Stimulated activated CD4-positive, alpha-beta T cell treated with anti-CD3 and anti-CD28 coated beads, Interleukin-15, amount 100 ng/mL, for 1 hour (primary cell): ENCODE results near the gene DHRS7B.
"Not testable (repeated sequence)": the region's sequence is repeated elsewhere in the genome, so short reads cannot be mapped to it uniquely, and the experiment has no call there.

Experiments
- DNase-seq, 2 donors: peaks; one replicate each; pipeline ENCODE4 v3.0.0-alpha.2; 2020; ENCODE audit warnings: low read depth in 1 of 2, low spot score in 1 of 2

DHRS7B gene

DNA sequence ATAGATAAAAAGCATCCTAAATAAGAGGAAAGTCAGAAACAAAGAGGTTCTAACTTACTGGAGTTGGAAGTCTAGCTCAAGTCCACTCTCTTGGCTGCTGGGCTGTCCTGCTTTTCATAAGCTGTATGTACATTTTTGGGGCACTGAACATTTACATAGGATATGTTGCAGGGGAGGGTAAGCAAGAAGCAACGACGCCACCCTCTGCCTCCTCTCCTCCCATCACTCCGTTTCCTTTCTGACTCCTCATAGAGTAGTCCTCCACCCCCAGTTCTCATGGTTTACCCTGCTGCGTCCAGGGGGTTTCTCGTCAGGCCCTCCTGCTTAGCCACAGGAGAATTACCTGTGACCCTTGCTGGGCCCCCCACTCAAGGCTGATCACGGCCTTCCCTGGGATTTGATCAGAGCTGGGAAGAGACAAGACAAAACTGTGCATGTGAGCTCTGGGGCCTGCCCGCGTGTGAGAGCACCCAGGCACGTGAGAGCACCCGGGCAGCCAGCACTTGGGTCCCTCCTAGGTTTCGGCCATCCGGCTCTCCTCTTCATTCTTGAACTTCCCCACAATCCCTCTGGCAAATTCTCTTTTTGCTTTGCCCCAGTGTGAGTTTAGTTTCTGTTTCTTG lies 50.1 kb downstream of the DHRS7B start:
- DNase-seq, result no peak

DNA sequence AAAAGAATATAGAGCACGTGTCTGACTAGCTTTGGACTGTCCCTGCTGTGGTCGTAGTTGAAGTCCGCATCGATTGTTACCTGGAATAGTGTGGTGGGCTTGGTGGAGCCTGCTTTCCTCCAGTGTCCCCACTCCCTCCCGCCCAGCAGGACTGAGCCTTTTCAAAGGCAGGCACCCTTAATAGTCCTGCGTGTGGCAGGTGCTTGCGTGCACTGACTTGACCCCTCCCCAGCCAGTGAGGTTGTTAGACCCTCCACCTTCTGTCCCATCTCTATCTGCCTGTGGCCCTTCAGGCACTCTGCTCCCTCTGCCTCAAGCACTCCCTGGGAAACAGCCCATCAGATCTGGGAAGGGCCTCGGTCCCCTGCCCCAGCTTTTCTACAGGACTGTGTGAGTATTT lies 50.6 kb downstream of the DHRS7B start:
- DNase-seq, result no peak

DNA sequence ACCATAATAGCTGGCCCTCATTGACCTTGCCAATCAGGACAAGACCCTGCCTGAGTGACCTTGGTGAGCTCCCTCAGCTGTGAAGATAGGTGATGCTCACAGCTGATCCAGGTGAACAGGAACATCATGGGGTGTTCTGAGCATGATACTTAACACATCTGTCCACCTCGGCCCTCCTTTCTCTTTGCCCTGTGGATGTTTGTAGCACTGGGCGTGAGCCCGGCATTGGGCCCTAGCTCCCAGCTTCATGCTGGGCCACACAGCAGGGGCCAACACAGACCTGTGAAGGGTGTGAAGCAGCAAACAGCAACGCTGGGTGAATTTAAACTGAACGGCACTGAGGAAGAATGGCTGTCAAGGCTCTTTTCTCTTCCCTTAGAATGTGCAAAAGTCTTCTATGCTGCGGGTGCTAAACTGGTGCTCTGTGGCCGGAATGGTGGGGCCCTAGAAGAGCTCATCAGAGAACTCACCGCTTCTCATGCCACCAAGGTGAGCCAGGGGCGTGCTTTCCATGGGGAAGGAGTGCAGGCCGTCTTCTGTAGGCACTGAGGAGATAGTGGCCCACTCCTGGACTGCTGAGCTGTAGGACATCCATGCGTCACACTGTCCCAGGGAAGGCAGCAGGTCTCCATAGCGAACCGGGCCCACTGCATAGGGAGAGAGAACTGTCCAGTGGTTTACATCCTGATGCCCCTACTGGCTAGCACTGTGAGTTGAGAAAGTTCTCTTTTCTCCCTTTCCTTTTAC lies 51.3 kb downstream of the DHRS7B start:
- no peak for DNase-seq

DNA sequence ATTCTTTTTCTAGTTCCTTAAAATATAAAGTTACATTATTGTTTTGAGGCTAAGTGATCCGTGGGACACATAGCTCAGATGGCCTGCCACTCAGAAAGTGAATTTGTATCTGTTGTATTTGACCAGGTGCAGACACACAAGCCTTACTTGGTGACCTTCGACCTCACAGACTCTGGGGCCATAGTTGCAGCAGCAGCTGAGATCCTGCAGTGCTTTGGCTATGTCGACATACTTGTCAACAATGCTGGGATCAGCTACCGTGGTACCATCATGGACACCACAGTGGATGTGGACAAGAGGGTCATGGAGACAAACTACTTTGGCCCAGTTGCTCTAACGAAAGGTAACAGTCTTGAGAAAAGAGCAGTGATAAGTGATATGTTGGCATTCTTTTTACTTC lies 56.7 kb downstream of the DHRS7B start:
- no peak for DNase-seq

DNA sequence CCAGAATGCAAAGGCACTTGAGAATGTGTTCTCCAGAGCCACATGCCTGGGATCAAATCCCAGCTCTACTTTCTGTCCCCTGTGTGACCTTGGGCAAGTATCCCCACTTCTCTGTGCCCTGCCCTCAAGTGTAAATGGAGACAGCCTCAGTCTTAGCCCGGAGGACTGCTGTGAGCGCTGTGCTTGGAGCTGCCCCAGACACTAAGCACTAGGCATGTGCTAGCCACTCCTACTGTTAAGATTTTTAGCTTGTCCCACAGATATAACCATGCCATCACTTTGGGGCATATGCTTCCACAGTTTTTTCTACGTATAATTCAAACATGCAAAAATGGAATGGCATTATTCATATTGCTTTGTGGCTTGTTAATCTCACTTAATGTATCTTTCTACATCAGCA lies 57.8 kb downstream of the DHRS7B start:
- no peak for DNase-seq

DNA sequence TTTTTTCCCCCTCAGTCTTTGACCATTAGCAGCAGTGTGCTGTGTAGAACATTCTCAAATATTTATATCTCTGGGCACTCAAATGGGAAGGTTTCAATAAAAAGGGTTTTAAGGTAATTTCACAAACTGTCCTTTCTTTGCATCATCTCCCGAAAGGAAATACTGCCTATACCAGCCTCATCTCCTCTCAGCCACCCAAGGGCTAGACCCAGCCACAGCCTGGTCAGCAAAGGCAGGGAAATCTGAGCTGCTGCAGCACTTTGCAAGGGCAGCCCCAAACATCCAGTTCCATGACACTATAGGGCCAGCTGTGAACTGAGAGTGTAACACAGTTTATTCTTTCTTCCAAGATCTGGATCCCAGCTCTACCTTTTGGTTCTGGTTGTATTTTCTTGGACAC lies 58.3 kb downstream of the DHRS7B start:
- DNase-seq, result no peak

DNA sequence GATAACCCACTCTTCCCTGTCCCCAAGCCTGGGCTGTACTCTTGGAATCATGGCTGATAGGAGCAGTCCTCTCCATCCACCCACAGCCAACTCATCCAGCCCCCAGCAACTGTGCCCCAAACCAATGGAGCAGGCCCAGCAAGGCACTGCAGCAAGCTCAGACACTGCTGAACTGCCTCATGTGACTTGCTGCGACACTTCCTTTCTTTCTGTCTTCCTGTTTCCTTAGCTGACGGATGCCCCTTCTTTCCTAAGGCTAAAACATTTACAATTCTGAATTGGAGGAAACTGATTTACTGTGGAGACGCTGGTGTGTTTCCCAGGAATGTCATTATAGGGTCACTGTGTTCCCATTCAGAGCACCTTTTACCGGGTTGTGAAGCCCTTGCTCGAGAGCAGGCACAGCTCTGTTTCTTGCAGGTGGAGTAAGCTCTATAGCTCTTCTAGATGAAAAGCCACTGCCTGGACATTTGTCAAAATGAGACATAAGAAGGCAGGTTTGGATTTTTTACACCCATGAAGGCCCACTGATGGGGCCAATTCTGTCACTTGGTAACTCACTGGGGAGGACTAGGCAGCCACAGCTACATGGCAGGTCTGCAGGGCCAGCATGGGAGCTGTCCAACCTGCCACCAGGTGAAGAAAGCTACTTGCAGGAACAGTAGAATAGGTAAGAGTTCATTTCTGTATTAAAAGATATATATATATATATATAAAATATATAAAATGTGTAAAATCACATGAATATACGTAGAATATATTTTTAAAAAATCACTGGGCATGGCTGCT lies 59.8 kb downstream of the DHRS7B start:
- no peak for DNase-seq

DNA sequence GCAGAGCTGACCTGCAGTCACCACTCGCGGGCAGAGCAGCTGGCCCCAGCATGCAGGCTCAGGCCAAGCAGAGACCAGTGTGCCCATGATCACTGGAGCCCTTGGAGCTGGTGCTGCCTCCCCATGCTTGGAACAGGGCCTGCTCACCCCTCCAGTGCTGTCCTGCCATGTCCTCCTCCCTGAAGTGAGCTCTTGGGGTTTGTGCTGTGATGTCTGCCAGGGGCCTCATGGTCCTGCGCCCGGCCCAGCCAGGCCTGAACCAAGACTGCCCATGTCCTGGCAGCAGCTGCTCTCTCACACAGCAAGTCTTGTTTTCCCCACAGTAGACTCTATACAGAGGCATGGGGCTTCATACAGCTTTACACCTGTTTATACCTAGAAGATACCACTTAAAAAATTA lies 62.6 kb downstream of the DHRS7B start:
- DNase-seq, result no peak

DNA sequence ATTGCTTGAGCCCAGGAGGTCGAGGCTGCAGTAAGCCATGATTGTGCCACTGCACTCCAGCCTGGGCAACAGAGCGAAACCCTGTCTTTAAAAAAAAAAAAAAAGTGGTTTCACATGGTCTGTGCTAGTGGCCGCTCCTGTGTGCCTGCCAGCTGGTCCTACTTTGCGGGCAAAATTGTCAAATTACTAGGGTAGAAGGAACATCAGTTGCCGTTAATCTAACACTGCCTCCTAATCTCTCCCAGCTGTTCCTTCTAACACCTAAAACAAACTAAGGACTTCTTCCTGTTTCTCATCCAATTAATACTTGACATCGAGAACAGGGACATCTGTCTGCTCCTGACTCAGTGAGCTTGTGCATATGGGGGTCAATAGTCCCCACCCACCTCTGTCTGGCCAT lies 63.3 kb downstream of the DHRS7B start:
- no peak for DNase-seq

DNA sequence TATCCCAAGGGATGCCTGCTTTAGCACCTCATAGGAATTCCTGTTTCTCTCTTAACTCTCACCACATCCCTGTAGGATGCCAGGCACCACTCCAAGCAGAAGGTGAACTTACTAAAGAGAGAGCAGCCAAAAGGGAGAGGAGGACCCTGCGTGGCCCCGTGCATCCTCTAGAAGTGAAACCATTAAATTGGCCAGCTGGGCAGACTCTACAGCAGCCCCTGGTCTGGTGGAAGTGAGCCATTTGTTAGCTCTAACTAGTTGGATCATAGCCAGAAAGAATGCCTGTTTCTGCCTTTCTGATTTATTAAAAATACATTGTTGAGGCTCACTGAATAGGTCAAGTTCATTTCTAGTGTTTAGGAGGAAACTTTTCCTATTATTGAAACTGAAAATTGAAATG lies 64.9 kb downstream of the DHRS7B start:
- DNase-seq, result no peak

DNA sequence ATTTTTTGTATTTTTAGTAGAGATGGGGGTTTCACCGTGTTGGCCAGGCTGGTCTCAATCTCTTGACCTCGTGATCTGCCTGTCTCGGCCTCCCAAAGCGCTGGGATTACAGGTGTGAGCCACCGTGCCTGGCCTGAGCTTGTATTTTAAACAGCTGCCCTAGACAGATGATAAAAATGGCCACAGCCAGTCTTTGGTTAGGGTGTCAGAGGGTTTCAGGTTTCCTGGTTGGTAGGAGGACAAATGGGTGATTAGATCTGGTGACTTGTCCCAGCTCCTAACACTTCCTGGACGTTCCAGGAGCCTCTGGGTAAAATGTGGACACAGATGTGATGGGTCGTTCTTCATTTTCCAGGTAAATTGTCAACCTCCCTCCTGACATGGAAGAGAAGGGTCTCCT lies 65.7 kb downstream of the DHRS7B start:
- DNase-seq, result not testable (repeated sequence)

DNA sequence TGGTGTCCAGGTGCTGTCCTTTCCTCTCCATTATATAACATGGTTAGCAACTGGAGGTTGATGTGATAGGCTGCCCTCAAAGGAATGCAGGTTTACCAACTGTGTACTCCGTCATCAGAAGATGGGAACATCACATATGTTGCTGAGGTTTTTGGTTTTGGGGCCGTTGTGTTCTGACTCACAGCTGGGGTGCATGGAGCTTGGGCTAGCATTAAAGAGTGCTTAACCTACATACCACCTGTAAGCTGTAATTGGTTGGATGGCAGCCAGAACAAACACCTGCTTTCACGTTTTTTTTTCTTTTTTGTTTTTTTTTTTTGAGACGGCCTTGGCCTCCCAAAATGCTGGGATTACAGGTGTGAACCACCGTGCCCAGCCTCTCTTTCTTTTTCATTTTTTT lies 66.3 kb downstream of the DHRS7B start:
- no peak for DNase-seq

DNA sequence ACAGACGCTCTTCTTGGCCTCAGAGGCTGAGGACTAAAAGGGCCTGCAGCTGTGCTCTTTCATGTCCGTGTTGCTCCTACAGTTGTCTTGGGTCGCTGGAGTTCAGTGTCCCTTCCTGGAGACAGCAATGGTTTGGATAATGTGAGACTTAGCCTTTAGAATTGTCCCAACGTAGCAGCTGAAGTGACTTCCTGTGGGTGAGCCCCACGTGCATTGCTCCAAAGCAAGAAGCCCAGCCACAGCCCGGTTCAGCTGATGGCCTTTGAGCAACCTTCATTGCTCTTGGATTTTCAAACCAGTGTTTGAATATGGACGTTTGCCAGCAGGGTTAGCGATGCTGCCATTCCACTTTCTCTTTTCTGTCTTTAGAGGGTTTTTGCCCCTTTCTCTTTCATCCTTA lies 67.5 kb downstream of the DHRS7B start:
- no peak for DNase-seq

DNA sequence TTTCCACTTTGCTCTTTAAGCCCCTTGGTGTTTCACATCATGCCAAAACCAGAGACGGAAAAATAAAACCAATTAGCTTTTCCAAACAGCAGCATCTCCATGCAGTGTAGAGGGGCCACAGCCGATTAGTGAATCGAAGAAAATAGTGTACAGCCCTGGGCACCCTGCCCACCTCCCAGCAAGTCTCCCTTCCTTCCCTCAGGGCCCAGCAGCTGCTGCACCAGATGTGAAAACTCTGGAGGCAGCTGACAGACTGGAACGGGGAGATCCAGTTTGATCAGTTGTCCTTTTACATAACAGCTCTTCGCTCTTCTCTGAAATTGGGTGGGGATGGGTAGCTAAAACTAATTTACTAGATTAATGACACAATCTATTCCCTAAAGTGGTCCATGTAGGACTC lies 67.9 kb downstream of the DHRS7B start:
- DNase-seq, result no peak

DNA sequence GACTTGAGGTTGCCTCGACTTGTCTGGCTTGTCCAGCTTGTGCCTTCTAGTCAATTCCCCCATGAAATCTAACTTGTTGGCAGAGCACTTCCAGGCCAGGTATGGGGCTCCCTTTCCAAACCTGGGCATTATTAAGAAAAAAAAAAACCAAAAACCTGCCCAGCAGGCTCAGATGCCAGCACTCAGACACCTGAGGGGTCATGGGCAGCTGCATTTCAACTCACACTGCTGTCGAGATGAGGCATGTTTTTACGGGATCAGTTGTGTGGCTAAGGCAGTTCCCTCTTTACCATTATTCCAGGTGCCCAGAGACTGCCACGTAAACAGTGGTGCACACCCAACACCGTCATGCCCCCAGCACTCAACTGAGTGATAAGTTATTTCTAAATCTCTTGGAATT lies 69.4 kb downstream of the DHRS7B start:
- no peak for DNase-seq

DNA sequence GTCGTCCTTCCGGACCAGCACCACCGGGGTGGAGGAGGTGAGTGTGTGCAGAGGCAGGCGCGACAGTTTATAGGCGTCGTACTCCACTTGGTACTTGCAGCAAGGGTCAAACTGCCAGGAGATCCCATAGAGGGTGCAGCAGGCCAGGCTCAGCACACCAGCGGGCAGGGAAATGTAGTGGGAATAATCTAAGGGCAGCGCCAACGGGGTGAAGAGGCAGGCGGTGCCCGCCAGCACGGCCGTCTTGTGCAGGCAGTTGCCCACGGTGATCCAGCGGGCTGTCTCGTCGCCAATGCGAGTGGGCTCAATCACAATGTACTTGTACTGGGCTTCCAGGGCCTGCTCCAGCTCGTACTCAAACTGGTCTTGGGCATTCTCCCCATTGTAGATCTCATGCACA lies 71.6 kb downstream of the DHRS7B start:
- no peak for DNase-seq

DNA sequence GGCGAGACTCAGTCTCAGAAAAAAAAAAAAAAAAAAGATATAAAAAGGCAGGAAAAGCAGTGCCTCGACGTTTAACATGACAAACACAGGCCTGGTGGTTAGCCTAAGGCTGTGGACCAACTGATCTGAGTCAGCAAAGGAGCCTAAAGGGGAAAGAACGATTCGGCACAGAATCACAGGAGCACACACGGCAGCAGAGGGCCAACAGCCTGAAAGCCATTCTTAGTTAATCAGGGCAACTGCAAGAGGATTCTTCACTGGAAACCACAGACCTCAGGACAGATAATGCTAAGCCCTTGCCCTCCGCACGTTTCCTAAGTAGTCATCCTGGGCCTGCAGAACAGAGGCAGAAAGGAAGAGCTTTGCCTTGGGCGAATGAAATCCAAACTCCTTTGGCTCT lies 72.5 kb downstream of the DHRS7B start:
- no peak for DNase-seq

DNA sequence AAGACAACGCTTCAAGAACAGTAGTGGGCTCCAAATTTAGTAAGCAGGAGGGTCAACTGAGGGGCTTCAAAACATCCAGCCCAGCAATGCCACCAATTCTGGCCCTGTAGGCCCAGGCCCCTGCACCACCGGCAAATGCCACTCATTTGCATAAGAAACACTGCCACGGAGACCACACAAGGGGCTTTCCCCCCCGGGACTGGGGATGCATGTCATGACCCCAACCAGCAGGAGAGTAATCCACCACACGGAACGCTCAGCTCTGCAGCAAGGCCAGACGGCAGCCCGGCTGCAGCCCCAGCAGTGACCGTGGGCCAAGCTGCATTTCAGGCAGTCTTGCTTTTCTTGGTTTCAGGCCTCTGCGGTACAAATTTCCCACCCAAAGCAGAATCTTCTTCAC lies 73.1 kb downstream of the DHRS7B start:
- DNase-seq, result no peak

DNA sequence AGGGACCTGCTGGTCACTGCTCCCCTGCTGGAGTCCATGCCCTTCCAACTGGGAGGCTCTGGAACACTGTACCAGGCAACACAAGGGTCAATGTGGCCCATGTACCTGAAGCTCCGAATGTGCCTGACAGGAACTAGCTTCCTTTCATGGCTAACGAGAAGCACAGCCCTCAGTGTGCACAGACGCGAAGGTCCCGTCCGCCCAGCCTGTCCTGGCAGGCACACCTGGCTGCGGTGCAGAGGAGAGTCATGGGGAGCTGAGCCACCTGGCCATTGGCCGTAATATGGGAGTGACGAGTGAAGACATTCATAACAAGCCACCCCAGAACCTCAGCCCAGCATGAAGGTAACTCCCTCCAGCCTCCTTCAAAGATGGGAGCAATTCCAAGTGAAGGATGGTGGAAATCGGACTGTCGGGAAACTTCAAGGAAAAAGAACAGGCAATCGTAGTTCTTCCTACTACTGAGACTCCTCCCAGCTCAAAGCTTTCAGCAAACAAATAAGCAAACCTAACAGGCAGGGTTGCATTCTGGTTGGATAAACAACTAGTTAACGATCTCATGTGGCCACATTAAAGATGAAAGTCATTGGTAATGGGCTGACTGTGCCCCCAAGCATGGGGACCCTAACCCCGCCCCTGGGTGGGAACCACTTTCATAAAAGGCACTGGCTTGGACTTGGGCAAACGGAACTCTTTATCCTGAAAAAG lies 74.0 kb downstream of the DHRS7B start:
- DNase-seq, result no peak

DNA sequence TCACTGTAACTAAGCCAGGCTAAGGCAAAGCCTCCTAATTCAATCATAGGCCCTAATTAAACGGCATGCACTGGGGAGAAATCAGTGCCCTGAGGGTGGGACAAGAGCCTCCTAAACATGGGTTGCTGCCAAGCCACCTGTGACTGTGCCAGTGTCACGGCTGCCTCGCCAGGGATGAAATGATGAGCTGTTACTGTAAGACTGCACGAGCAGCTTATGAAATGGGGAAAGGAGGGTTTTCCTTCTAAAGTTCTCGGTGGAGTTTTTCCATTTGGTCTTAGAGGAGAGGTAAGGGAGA lies 74.5 kb downstream of the DHRS7B start:
- no peak for DNase-seq

DNA sequence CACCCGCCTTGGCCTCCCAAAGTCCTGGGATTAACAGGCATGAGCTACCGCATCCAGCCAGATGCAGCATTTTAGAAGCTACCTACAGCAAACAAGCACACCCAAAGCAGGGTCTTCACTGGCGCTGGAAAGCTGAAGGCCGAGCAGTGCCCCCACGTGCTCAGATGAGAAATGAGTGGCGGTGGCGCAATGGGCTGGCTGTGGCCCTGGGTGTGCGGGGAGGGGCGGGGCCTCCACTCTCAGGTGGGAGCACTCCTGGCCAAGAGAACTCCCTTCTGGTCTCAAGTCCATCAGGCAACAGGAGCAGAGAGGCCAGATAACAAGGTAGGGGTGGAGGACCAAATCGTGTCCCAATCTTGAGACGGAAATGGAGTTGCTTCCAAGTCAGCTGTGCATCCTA lies 75.1 kb downstream of the DHRS7B start:
- no peak for DNase-seq

DNA sequence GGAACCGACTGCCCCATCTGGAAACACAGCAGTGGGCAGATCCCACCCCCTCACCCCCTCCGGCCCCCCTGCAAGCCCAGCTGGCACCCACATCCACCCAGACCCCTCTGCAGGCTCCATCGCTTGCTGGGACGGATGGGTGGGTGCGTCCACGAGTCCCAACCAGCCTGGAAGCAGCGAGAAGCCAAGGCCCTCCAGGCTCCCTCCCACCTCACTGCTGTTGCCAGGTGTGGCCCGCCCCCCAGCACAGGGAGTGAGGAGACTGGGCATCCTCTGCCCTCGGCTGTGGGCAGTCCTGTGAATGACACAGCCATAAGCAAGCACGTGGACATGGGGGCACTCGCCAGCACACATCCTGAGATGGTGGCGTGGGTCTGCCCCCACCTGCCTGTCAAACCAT lies 75.7 kb downstream of the DHRS7B start:
- DNase-seq, result no peak
